SK-N-MC (cell line): ENCODE data around the gene TMSB15B.
"Not testable (repeated sequence)": the region's sequence is repeated elsewhere in the genome, so short reads cannot be mapped to it uniquely, and the experiment has no call there.

Experiments used
- EZH2 ChIP-seq: fragments of 200-600 bp; sonication (generic); IDR thresholded peaks from one replicate; pipeline ENCODE4 v1.6.1; 2017; ENCODE audit warnings: antibody characterized with exemption
- FOXP2 ChIP-seq: optimal IDR thresholded peaks from 2 replicates; pipeline ENCODE3; 2011; ENCODE audit warnings: mild to moderate bottlenecking, moderate library complexity; ENCODE audit not compliant: insufficient read depth; ENCODE audit errors: extremely low read length, control extremely low read depth
- POLR2AphosphoS5 ChIP-seq: IDR thresholded peaks from 2 replicates; pipeline ENCODE4 v1.6.1; 2012; ENCODE audit warnings: mild to moderate bottlenecking, low read depth, low read length, borderline replicate concordance

- not testable (repeated sequence) for TF ChIP-seq POLR2AphosphoS5, EZH2, FOXP2
Measured at GRCh38 chrX:104015576-104015975, 53.1 kb downstream of the TMSB15B start.
